ENCODE data around the gene SLC1A5. TPM values are rescaled to one million over a fixed set of nuclear protein-coding genes. Genes with fewer than 3 reads are reported as not detected.

Gene SLC1A5
- total RNA-seq, 6 experiments from 2014 or later, result 263 to 310 (median 281) TPM

DNA sequence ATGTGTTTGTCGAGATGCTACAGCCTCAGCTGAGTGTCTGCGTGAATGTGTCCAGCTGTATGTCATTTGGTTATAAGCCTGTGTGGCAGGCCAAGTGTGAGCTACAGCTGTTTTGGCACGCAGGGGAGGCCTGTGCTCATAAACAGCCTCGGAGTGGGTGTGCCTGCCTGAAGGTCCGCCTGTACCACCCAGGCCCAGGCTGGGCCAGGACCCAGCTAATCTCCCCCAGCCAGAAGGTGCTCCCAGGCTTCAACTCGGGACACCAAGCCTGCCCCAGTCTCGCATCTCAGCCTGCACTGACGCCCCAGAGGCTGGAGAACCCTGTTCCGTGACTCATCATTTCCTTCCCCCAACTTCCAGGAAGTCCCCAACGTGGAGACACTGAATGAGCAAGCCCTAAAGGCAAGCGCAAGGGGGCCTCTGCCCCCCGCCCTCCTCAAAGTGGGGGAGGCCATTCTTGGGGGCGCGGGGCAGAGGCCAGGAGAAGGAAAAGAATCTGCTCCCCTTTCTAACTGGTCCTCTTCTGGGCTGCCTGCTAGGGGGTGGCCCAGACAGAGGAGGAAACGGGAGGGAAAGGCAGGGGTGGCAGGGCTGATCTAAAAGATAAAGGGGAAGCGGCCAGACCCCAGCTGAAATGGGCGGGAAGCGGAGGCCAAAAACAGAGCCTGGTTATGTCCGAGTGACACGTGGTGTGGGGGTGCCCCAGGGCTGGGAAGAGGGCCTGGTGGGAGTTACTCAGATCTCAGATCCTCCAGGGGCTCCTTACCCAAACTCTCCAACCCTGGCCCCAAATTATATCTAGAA is 2.0 kb downstream of the SLC1A5 start:
- DNase-seq, result peak; percentile 87
- peaks cover 54% of the 10 kb centered on the region for H3K4me1 Mint-ChIP-seq (ENCODE audit: low read depth)
- TF ChIP-seq, protein P1, sequence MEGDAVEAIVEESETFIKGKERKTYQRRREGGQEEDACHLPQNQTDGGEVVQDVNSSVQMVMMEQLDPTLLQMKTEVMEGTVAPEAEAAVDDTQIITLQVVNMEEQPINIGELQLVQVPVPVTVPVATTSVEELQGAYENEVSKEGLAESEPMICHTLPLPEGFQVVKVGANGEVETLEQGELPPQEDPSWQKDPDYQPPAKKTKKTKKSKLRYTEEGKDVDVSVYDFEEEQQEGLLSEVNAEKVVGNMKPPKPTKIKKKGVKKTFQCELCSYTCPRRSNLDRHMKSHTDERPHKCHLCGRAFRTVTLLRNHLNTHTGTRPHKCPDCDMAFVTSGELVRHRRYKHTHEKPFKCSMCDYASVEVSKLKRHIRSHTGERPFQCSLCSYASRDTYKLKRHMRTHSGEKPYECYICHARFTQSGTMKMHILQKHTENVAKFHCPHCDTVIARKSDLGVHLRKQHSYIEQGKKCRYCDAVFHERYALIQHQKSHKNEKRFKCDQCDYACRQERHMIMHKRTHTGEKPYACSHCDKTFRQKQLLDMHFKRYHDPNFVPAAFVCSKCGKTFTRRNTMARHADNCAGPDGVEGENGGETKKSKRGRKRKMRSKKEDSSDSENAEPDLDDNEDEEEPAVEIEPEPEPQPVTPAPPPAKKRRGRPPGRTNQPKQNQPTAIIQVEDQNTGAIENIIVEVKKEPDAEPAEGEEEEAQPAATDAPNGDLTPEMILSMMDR (IDR thresholded peaks at IDR 0.05), result peak; percentile 23; the same call in 1 of the 2 replicates
- peaks cover 46% of the 10 kb centered on the region for H3K36me3 Mint-ChIP-seq (ENCODE audit: low read depth)
- H3K4me3 Mint-ChIP-seq, result peak overlapping the region; percentile 97
- peaks cover 4% of the 10 kb centered on the region; the same call in 1 of the 2 replicates for H3K27me3 Mint-ChIP-seq (ENCODE audit: insufficient read depth)
- peak overlapping the region; percentile 97 for H3K27ac Mint-ChIP-seq
- no peaks in the 10 kb centered on the region for H3K9me3 Mint-ChIP-seq

DNA sequence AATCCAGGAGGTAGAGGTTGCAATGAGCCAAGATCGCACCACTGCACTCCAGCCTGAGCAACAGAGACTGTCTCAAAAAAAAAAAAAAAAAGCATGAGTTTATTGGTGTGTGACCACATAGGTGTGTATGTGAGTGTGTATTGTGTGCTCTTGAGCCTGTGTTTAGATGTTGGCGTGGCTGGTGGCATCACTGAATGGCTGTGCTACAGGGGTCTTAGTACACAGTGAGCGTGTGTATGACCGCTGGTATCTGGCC is 2.5 kb downstream of the SLC1A5 start:
- TF ChIP-seq, protein P1 (IDR thresholded peaks at IDR 0.05), result no peak
- Mint-ChIP-seq H3K9me3 (no peaks in the 10 kb centered on the region), H3K27ac (peak overlapping the region; percentile 97), H3K4me1 (ENCODE audit: low read depth) (peaks cover 59% of the 10 kb centered on the region), H3K27me3 (ENCODE audit: insufficient read depth) (peaks cover 4% of the 10 kb centered on the region; the same call in 1 of the 2 replicates), H3K4me3 (peak overlapping the region; percentile 97), H3K36me3 (ENCODE audit: low read depth) (peaks cover 47% of the 10 kb centered on the region)
- no peak for DNase-seq

DNA sequence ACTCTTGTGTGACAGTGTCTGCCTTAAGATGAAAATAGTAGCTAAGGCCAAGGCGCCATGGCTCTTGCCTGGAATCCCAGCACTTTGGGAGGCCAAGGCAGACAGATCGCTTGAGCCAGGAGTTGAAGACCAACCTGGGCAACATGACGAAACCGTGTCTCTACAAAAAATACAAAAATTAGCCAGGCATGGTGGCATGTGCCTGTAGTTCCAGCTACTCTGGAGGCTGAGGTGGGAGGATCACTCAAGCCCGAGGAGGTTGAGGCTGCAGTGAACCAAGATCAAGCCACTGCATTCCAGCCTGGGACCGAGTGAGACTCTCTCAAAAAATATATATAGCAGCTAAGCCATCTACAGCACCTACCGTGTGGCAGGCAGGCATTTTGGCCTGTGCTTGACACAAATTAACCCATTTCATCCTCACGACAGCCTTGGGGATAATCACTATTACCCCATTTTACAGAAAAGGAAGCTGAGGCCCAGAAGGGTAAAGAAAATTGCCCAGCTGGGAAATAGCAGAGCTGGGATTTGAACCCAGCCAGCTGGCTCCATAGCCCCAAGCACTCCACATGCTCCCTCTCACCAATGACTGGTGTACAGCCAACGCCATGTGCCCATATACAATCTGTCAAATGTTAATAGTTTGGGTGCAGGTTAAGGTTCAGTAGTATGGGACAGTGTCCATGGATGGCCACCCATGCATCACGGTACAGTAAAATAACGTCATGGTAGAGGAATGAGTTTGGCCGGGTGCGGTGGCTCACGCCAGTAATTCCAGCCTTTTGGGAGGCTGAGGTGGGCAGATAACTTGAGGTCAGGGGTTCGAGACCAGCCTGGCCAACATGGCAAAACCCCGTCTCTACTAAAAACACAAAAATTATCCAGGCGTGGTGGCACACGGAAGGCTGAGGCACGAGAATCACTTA is 3.1 kb downstream of the SLC1A5 start:
- TF ChIP-seq, protein P1 (IDR thresholded peaks at IDR 0.05), result no peak
- Mint-ChIP-seq H3K36me3 (ENCODE audit: low read depth) (peaks cover 47% of the 10 kb centered on the region), H3K4me3 (peak overlapping the region; percentile 97), H3K4me1 (ENCODE audit: low read depth) (peaks cover 60% of the 10 kb centered on the region), H3K27me3 (ENCODE audit: insufficient read depth) (peaks cover 4% of the 10 kb centered on the region; the same call in 1 of the 2 replicates), H3K27ac (peak overlapping the region; percentile 97), H3K9me3 (no peaks in the 10 kb centered on the region)
- DNase-seq, result no peak

DNA sequence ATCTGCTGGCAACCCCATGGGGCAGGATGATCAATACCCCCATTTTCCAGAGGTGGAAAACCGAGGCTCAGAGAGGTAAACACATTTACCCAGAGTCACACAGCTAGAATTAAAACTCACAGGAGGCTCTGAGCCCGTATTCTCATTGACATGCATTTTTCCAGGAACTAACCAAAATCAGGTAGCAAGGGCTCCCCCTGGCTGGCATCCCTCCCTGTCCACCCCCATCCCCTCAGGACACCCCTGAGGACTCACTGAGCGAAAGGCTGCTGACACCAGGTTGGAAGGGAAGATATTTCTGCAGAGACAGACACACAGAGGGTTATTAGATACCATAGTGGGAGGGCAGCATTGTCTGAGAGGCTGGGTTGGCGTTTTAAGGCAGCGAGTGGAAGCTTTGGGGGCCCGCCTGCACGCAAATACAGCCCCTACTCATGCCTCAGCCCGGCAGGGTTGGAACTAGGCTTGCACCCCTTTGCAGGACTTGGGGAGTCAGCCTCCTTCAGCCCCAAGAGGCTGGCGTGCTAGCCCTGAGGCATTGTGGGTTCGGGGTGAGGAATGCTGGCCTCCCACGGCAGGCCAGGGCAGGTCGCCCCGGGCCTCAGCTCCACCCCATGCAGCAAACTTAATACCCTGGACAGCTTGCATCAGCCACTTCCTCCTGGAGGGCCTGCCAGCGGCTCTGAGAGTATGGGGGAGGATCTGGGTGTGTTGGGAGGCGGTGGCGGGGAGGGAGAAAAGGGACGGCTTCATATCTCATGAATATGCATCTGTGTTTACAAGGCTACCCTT is 3.9 kb downstream of the SLC1A5 start:
- TF ChIP-seq, protein P1 (IDR thresholded peaks at IDR 0.05), result peak; percentile 70
- H3K27ac Mint-ChIP-seq, result peak overlapping the region; percentile 97
- peaks cover 4% of the 10 kb centered on the region; the same call in 1 of the 2 replicates for H3K27me3 Mint-ChIP-seq (ENCODE audit: insufficient read depth)
- H3K4me3 Mint-ChIP-seq, result peak overlapping the region; percentile 97
- H3K4me1 Mint-ChIP-seq (ENCODE audit: low read depth), result peaks cover 59% of the 10 kb centered on the region
- no peaks in the 10 kb centered on the region for H3K9me3 Mint-ChIP-seq
- DNase-seq, result peak; percentile 94
- peaks cover 47% of the 10 kb centered on the region for H3K36me3 Mint-ChIP-seq (ENCODE audit: low read depth)

DNA sequence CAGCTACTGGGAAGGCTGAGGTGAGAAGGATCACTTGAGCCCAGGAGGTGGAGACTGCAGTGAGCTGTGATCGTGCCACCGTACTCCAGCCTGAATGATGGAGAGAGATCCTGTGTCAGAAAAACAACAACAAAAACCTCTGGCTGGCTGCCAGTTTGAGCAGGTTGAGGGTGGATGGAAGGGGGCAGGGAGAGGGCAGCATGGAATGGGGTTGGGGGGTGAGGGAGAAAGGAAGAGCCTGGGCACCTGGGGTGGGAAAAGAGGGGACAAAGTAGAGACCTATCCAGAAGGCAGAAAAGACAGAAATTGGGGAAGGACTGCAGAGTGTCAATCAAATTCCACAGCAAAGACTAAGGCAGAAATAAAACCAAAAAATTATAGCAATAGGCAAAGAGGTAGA is 4.7 kb downstream of the SLC1A5 start:
- no peak for DNase-seq
- peaks cover 4% of the 10 kb centered on the region; the same call in 1 of the 2 replicates for H3K27me3 Mint-ChIP-seq (ENCODE audit: insufficient read depth)
- no peaks in the 10 kb centered on the region for H3K9me3 Mint-ChIP-seq
- H3K27ac Mint-ChIP-seq, result peak overlapping the region; percentile 97
- H3K36me3 Mint-ChIP-seq (ENCODE audit: low read depth), result peaks cover 47% of the 10 kb centered on the region
- TF ChIP-seq, protein P1 (IDR thresholded peaks at IDR 0.05), result no peak
- peak overlapping the region; percentile 97 for H3K4me3 Mint-ChIP-seq
- H3K4me1 Mint-ChIP-seq (ENCODE audit: low read depth), result peaks cover 52% of the 10 kb centered on the region
